WERI-Rb-1 (cell line): ENCODE data around the gene RABIF.

Source experiments
- DNase-seq: peaks from one replicate; pipeline ENCODE4 v3.0.0-alpha.2; 2020
- H3K27ac ChIP-seq: fragments of 250-450 bp; sonication (Bioruptor Pico); 2 replicates; pipeline ENCODE4 v1.5.1; 2020; ENCODE audit warnings: mild to moderate bottlenecking, moderate library complexity
- H3K27me3 ChIP-seq: fragments of 250-450 bp; sonication (Bioruptor Pico); 2 replicates; pipeline ENCODE4 v1.5.1; 2021; ENCODE audit warnings: mild to moderate bottlenecking, low read depth, moderate library complexity; ENCODE audit not compliant: insufficient read depth, severe bottlenecking
- H3K36me3 ChIP-seq: fragments of 250-450 bp; sonication (Bioruptor Pico); 2 replicates; pipeline ENCODE4 v1.5.1; 2020; ENCODE audit warnings: mild to moderate bottlenecking, moderate library complexity
- H3K4me3 ChIP-seq: 2 replicates; pipeline ENCODE4 v1.5.1; 2011; ENCODE audit warnings: low read depth, mild to moderate bottlenecking, control low read depth, low read length
- H3K9me3 ChIP-seq: fragments of 250-450 bp; sonication (Bioruptor Pico); 2 replicates; pipeline ENCODE4 v1.5.1; 2021; ENCODE audit warnings: mild to moderate bottlenecking, moderate library complexity; ENCODE audit not compliant: severe bottlenecking
- TF ChIP-seq, protein P1 (sequence below): IDR thresholded peaks from 2 replicates; pipeline ENCODE4 v1.5.1; 2011; ENCODE audit warnings: low read depth, mild to moderate bottlenecking, control low read depth, inconsistent platforms, low read length

The RABIF gene

DNA sequence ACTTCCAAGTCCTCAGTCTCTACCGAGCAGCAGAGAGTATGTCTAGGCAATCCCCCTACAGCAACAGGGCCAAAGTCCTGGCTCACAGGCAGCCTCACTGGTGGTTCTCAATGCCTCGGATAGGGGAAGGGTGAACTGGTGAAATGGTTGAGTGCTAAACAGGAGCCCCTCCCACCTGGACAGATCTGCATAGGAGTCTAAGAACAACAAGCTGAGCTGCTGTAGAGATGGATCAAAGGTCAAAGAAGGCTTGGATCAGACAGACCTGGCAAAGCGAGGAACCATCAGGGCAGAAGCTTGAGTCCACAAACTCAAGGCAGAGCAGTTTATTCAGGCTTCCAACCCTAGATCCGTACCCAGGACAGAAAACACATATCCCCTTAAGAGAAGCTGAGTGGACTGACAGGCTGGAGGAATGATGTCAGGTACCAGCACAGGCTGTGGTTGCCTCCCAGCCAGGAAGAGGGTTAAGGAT is 31.8 kb downstream of the RABIF start:
- peaks cover 40% of the 10 kb centered on the region for H3K36me3 ChIP-seq

DNA sequence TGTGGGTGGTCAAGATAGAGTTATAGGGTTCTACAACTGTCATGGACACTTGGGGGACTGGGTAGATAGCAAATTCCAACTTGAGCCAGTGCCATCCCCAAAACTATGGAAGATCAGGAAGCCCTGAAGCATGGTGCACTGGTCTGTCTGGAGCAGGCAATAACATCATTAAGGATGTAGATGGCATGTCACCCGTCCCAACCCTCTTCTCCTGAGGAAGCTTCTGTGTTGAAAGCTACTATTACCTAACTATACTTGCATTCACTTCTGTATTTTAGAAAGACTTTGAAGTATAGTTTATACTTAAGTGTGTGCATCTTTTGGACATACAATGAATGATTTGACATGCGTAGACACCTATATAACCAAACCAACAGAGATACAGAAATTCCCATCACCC is 32.9 kb downstream of the RABIF start:
- no peaks in the 10 kb centered on the region for H3K9me3 ChIP-seq
- H3K27me3 ChIP-seq = no peaks in the 10 kb centered on the region
- H3K36me3 ChIP-seq = peaks cover 46% of the 10 kb centered on the region
- TF ChIP-seq, protein P1, sequence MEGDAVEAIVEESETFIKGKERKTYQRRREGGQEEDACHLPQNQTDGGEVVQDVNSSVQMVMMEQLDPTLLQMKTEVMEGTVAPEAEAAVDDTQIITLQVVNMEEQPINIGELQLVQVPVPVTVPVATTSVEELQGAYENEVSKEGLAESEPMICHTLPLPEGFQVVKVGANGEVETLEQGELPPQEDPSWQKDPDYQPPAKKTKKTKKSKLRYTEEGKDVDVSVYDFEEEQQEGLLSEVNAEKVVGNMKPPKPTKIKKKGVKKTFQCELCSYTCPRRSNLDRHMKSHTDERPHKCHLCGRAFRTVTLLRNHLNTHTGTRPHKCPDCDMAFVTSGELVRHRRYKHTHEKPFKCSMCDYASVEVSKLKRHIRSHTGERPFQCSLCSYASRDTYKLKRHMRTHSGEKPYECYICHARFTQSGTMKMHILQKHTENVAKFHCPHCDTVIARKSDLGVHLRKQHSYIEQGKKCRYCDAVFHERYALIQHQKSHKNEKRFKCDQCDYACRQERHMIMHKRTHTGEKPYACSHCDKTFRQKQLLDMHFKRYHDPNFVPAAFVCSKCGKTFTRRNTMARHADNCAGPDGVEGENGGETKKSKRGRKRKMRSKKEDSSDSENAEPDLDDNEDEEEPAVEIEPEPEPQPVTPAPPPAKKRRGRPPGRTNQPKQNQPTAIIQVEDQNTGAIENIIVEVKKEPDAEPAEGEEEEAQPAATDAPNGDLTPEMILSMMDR = no peak
- no peak overlapping the region for H3K27ac ChIP-seq
- no peak overlapping the region for H3K4me3 ChIP-seq
- DNase-seq = no peak

More for the DNA sequence above, 31.8 kb downstream of the RABIF start:
- H3K4me3 ChIP-seq = no peak overlapping the region
- H3K27me3 ChIP-seq = no peaks in the 10 kb centered on the region
- no peaks in the 10 kb centered on the region for H3K9me3 ChIP-seq
- TF ChIP-seq, protein P1 = no peak
- H3K27ac ChIP-seq = no peak overlapping the region
- no peak for DNase-seq

DNA sequence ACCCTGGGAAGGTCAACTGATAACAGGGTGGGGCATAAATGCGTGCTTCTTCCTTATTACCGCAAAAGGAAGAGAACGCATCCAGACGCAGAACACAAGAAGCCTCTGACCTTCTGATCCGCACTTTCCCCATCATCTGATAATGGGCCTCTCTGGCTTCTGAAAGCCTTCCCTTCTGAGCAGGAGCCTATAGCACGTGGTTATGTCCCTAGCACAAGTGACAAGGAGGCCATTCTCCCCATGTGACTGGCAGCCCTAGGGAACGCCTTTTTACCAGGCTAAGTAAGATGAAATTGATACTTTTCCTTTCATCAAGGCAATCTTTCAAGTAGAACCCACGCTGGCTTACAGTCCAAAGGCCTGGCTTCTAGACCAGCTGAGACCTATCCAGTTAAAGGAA is 34.2 kb downstream of the RABIF start:
- Histone ChIP-seq H3K4me3 (no peak overlapping the region), H3K36me3 (peaks cover 52% of the 10 kb centered on the region), H3K27ac (no peak overlapping the region), H3K9me3 (no peaks in the 10 kb centered on the region), H3K27me3 (no peaks in the 10 kb centered on the region)
- no peak for DNase-seq
- TF ChIP-seq, protein P1 = no peak

DNA sequence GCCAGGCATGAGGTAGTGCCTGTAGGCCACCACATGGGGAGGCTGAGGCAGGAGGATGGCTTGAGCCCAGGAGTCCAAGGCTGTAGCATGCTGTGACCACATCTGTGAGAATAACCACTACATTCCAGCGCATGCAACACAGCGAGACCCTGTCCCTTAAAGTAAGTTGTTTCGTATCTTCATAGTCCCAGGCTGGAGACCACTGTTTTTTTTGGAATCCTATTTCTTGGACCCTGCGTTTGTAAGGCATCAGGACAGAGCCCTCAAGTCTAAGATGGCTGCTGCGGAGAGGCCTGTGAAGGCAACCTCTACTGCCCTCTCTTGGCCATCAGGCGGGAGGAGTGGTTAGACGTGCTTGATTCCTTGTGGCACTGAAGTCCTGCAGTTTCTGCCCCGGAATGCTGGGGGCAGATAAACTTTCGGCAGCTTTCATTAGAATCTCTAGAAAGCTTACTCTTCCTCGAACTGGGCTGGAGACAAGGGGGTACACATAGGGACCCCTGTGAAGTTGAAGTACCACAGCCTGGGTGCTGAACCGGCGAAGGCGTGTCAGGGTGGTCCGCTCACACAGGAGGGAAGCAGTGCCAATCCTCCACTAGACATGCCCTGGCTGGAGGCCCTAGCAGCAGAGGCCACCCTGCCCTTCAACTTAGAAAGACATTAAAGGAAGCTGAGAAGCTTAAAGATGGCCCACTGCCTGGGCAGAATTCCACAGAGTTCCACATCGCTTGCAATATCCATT is 36.6 kb downstream of the RABIF start:
- H3K36me3 ChIP-seq = peaks cover 40% of the 10 kb centered on the region
- peak; percentile 92 for DNase-seq
- TF ChIP-seq, protein P1 = peak; percentile 99
- no peak overlapping the region; the same call in 1 of the 2 replicates for H3K27ac ChIP-seq
- H3K9me3 ChIP-seq = no peaks in the 10 kb centered on the region
- H3K4me3 ChIP-seq = no peak overlapping the region
- no peaks in the 10 kb centered on the region for H3K27me3 ChIP-seq

DNA sequence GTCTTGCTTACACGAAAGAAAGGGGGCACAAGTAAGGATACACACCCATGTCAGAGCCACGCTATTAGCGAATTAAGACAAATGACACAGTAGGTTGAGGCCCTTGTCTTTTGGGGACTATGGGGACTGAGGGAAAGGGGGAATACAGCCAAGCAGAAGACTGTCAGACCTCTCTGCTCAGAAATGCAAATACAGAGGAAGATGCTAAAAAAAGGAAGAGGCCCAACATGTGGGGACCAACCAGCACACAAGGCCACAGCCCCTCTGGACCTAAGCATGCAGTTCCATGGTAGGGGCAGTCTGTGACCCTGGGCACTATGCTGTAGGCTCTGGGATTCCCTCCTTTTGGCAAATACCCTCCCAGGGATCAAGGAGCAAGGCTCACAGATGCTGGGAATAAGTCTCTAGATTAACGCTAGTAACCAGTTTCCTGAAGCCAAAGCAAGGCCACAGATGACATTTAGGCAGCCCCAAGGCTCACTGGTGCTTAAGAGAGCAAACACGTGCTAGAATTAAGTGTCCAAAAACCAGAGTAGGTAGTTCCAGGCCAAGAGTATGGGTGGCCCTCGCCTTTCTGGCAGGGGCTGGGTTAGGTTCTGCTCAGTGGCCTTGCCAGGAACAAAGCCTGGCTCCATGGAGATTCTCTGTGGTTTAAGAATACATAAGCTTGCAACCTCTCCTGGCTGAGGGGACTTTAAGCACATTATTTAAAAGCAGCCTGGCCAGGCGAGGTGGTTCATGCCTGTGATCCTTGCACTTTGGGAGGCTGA is 38.2 kb downstream of the RABIF start:
- Histone ChIP-seq H3K9me3 (peaks cover 2% of the 10 kb centered on the region), H3K27me3 (no peaks in the 10 kb centered on the region), H3K27ac (peak overlapping the region; percentile 5), H3K4me3 (no peak overlapping the region), H3K36me3 (peaks cover 32% of the 10 kb centered on the region)
- DNase-seq = peak; percentile 46
- TF ChIP-seq, protein P1 = no peak
